GM21619 (cell line): Measurements from ENCODE around the gene AKT2.
"Not testable (repeated sequence)": the region's sequence is repeated elsewhere in the genome, so short reads cannot be mapped to it uniquely, and the experiment has no call there.

Experiments
- ATAC-seq: cut with Tn5 transposase; IDR thresholded peaks from one replicate; pipeline ENCODE4 v1.9.1; 2021; ENCODE audit not compliant: unreplicated experiment

The AKT2 gene

DNA sequence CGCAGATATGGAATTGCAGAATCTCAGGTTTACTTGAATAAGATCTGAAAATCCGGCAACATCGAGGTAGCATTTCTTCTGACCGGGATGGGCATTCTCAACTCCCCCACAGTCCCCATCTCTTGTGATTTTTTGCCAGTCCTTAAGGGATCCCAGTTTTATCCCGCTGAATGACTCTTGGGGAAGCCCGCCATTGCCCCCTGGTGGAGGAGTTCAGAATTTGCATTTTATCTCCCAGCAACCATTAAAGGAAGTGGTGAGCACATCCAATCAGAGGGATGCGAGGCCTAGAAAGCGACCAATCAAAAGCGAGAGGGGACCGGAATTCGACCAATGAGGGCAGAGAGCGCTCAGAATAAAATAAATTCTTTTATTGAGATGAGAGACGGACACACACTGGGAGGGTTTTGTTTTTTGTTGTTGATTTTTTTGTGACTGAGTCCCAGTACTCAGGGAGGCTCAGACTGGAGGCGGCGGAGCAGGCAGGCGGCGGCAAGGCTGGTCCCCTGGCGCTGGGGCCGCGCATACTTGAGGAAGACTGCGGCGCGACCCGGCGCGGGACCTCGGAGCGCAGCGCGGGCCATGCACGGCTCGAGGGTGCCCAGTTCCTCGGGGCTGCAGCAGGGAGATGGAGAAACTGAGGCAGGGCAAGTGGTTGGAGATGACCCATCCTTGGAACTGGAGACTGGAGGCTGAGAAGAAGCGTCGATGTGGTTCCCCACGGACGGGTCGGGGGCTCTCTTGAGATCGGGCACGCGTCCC is 63.1 kb downstream of the AKT2 start:
- peak; percentile 44 for ATAC-seq

DNA sequence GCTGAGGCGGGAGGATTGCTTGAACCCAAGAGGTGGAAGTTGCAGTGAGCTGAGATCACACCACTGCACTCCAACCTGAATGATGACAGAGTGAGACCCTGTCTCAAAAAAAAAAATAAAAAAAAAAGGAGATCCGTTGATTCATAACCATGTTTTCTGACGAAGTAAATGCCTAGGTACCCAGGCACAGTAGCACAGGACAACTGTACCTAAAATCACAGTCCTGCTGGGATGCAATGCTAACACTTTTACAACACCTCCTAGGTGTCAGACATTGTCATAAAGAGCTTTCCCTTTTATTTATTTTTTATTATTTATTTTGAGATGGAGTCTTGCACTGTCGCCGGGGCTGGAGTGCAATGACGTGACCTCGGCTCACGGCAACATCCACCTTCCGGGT is 64.5 kb downstream of the AKT2 start:
- ATAC-seq, result no peak

DNA sequence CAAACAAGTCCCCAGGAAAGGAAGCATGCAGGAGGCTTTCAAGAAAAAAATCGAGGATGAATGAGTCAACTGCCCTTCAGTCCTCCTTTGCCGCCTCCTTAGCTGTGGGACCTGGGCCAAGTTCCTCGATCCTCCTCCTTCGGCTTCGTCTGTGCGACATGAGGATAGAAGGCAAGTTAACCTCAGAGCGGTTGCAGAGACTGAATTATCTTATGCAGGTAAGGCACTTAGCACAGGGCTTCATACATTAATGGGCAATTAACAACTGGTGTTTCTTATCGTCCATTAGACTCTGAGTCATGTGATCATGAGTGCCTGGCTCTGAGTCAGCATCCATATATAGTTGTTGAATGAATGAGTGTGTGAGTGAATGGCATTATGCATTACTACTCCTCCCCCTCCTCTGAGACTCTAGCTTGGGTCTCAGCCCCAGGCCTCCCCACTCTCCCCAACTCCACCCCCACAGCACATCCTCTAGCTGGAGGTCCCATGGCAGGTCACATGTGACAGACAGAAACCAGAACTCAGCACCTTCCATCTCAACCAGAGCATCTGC is 65.3 kb downstream of the AKT2 start:
- no peak for ATAC-seq

DNA sequence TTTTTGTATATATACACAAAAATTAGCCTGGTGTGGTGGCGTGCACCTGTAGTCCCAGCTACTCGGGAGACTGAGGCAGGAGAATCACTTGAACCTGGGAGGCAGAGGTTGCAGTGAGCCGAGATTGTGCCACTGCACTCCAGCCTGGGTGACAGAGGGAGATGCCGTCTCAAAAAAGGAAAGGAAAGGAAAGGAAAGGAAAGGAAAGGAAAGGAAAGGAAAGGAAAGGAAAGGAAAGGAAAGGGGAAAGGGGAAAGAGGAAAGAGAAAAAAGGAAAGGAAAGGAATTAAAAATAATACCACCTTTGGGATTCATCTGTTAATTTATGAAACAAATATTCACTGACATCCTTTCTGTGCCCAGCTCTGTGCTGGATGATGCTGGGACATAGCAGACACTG is 66.1 kb downstream of the AKT2 start:
- not testable (repeated sequence) for ATAC-seq

DNA sequence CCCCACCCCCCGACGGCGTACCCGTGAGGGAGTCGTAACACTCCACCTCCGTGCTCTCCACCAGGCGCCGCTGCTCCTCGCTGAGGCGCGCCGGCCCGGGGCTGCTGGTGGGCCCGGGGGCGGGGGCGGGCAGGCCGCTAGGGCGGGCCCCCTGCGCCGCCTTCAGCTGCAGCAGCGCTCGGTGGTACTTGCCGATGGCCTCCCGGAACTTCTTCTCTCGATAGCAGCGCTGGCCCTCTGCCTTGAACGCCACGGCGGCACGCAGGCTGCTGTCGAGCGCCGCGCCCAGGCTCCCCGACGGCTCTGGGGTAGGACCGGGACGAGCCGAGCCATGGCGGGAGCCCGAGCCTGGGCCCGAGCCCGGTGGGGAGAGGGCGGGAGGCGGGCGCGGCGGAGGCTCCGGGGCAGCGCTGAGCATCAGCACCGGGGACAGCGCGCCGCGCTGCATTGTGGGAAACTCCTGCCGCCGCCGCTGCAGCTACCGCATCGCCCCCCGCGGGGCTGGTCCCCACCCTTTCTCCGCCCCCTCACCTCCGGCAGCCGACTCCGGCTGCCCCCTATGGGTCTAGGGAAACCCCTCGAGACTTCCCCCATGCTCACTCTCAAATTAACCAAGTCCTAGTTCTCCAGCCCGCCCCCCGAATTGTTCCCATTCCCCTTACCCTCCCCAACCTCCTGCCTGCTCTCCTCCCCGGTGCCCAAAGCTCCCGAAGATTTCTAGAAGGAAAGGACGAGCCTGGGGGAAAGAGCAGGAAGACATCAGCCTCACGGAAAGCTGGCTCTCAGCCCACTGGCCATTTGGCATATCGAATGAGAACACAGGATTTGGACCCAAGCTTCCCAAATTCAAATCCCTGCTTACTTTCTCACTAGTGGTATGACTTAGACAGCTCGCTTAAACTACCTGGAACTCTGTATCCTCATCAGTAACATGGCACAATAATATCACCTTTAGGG is 66.9 kb downstream of the AKT2 start, which contains the start of gene TTC9B:
Gene TTC9B, minus strand, starts transcription at position 451 of the 957 bp plus-strand sequence. Its CDS starts 3 bp downstream, at position 448.
- no peak for ATAC-seq

DNA sequence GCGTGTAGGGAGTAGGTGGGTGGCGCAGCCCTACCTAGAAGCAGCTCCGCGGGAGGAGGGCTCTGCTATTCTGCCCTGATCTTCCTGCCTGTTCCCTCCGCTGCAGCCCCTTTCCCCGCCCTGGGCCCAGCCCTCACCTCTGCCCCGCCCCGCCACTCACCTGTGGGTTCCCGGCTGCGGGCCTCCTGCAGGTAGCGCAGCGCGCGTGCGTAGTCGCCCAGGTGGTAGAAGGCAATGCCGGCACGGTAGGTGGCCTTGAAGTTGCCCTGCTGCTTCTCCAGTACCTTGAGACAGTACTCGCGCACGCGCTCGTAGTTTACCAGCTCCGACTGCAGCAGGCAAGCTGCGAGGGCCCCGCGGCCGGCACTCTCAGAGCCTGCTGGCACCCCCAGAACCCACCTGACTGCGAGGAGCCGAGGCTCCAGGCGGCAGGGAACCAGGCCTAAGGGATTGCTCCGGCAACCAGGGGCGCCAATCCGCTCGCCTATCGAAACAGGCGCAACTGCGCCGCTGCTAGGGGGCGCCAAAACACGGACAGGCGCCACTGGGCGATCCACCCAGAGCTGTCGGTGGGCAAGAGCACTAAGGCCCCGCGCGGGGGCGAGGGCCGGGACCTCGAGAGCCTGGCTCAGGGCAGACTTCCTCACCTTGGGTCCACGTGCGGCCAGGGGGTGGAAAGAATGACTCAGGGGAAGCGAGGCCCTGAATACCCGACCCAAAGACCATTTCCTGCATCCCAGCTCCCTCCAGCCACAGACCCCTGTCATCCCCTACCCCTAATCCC is 67.9 kb downstream of the AKT2 start:
- ATAC-seq, result no peak

DNA sequence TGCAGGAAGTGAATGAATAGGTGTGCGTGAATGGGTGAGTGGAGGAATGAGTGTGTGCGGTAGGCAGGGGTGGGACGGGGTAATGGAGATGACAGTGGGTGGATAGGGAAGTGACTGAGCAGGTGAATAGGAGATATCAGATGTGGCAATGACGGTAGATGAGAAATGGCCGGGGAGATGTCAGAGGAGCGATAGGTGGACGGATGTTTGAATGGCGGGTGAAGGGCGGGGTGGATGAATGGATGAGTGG is 68.4 kb downstream of the AKT2 start:
- ATAC-seq, result no peak

DNA sequence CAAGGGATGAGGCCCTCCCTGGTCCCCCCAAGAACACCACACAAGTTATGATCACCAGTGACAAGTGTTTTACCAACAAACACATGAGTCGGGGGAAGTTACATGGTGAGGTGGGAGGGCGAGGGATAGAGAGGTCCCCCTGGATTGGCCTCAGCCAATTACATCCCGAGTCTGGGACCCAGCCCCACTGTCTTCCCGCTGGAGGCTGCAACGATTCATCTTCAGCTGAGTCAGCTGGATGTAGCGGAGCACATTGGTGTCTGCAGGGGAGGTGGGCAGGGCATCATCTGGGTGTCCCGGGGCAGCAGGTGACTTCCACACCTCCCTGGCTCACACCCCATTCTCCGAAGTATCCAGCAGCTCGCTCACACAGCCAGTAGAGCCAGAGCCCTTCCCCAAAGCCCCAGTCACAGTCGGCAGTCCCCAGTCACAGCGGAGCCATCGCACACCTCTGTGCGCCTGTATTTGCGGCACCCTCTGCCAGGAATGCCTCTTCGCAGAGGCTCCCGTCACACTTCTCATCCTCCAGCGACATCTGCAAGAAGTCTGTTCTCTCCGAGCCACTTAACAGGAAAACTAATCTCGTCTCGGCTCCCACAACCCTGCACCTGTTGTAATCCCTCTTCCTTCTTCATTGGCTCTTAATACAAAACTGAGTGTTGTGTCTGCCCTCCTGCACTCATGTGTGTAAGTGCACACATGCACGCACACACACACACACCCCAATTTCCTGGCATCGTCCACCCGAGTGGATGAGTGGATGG is 69.0 kb downstream of the AKT2 start:
- no peak for ATAC-seq

DNA sequence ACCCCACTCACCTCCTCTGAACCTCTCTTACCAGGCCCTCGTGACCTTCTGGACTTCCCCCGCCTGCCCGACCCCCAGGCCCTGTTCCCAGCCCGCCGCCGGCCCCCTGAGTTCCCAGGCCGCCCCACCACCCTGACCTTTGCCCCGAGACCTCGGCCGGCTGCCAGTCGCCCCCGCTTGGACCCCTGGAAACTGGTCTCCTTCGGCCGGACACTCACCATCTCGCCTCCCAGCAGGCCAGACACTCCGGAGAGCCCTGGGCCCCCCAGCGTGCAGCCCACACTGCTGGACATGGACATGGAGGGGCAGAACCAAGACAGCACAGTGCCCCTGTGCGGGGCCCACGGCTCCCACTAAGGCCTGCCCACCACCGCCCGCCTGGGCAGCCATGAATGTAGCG is 70.2 kb downstream of the AKT2 start:
- ATAC-seq, result no peak

DNA sequence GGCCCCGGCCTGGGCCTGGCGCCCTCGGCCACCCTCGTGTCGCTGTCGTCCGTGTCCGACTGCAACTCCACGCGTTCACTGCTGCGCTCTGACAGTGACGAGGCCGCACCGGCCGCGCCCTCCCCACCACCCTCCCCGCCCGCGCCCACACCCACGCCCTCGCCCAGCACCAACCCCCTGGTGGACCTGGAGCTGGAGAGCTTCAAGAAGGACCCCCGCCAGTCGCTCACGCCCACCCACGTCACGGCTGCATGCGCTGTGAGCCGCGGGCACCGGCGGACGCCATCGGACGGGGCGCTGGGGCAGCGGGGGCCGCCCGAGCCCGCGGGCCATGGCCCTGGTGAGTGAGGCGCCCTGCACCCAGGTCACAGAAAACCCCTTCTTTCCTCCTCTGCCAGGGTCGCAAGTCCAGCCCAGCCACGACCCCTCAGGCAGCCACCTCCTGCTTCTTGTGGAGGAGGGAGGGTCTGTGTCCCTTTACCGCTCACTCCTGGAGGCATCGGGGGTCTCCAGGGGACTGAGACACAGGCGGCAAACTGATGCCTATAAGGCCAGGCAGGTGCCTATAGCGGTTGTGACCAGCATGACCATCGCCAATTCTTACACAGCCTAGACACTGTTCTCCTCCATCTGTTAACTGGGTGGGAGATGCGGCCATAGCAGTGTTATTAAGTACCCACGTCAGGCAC is 71.1 kb downstream of the AKT2 start:
- ATAC-seq, result no peak

DNA sequence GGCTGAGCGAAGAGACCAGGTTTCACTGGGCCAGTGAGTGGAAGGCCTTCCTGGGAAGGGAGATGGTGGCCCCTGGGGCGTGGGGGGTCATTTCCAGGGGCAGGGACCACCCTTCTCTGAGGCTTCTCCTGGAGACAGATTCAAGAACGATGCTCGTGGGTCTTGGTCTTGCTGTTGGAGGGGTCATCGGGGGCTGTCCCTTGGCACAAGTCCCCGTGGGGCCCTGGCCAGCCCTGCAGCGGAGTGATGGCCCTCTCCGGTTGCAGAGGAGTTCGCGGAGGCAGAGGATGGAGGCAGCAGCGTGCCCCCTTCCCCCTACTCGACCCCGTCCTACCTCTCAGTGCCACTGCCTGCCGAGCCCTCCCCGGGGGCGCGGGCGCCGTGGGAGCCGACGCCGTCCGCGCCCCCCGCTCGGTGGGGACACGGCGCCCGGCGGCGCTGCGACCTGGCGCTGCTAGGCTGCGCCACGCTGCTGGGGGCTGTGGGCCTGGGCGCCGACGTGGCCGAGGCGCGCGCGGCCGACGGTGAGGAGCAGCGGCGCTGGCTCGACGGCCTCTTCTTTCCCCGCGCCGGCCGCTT is 71.8 kb downstream of the AKT2 start:
- ATAC-seq, result no peak

DNA sequence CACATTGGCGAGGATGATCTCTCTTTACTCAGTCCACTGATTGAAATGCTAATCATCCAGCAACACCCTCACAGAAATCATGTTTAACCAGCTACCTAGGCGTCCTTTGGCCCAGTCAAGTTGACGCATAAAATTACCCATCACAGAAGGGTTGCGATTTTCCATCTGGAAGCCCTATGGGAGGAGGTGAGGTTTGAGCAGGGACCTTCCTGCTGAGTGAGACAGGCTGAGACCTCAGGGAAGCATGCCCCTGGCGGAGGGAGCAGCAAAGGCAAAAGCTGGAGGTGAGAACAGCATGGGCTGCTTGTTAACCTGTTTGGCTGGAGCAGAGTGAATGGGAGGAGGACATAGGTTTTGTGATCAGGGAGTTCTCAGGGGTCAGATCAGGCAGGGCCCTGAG is 74.3 kb downstream of the AKT2 start:
- no peak for ATAC-seq

DNA sequence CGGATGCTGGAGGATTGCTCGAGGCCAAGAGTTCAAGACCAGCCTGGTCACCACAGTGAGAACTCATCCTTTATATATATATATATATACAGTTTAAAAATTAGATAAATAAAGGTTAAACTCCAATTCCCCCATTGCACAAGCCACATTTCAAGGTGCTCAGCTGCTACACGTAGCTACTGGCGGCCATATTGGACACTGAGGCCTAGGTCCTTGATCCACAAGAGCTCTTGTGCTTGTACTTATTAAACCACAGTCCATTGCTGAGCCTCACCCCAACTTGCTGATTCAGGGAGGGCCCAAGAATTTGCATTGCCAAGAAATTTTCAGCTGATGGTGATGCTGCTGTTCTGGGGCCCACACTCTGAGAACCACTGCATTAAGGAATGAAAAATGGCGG is 76.5 kb downstream of the AKT2 start:
- no peak for ATAC-seq

DNA sequence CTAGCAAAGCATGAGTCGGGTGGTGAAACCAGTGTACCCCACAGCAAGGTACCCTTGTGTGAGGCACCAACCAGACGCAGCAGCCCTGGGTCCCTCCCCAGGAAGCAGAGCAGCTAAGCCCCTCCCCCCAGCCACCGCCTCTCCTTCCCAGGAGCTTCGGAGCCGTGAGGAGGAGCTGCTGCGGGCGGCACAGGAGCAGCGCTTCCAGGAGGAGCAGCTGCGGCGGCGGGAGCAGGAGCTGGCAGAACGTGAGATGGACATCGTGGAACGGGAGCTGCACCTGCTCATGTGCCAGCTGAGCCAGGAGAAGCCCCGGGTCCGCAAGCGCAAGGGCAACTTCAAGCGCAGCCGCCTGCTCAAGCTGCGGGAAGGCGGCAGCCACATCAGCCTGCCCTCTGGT is 79.4 kb downstream of the AKT2 start:
- no peak for ATAC-seq

DNA sequence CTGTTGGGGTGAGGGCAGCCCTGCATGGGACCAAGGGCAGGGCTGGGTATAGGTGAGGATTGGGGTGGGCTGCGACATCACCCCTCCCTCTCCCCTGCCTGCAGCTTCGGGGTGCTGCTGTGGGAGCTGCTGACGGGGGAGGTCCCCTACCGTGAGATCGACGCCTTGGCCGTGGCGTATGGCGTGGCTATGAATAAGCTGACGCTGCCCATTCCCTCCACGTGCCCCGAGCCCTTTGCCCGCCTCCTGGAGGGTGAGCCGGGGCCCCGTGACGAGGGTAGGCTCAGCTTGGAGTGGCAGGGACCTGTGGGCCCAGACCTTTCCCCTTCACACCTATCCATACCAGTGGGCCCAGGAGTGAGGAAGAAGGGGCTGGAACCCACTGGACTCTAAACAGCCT is 80.8 kb downstream of the AKT2 start:
- ATAC-seq, result no peak

DNA sequence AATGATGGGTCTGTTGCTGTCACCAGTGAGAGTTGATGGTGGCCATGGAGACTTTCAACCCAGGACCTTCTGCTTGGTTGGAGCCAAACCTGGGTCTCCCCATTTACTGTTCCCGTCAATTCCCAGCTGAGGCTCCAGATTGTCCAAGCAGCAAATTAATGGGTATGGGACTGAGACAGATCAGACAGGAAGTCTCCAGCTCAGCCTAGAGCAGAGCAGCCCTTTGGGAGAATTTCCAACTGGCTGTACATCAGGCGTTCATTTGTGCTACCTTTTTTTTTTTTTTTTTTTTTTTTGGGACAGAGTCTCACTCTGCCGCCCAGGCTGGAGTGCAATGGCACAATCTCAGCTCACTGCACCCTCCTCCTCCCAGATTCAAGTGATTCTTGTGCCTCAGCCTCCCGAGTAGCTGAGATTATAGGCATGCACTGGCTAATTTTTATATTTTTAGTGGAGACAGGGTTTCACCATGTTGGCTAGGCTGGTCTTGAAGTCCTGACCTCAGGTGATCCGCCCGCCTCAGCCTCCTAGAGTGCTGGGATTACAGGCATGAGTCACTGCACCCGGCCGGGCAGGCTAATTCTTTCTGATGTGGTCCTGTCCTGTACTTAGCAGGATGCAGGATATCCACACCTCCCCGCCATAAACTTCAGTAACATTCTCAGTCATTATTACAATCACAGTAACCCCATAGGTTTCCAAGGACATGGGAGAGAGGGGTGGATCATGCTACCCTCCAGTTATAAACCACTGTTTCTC is 84.6 kb downstream of the AKT2 start:
- no peak for ATAC-seq

DNA sequence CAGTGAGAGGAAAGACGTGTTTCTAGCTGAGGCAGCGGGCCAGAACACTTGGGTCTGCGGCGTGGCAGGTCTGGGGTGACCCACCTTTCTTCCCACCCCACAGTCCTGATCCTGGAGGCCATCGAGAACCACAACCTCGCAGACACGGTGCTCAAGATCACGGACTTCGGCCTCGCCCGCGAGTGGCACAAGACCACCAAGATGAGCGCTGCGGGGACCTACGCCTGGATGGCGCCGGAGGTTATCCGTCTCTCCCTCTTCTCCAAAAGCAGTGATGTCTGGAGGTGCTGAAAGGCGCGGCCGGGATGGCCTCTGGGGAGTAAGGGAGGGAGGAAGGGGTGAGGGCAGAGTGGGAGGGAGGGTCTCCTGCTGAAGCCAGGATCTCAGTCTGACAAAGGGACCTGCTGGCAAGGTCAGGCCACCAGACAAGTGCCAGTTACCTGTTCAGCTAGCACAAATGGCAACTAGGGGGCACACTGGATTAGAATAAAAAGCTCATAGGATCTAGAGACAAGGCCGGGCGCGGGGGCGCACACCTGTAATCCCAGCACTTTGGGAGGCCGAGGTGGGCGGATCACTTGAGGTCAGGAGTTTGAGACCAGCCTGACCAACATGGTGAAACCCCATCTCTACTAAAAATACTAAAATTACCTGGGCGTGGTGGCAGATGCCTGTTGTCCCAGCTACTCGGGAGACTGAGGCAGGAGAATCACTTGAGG is 86.7 kb downstream of the AKT2 start:
- ATAC-seq, result no peak

DNA sequence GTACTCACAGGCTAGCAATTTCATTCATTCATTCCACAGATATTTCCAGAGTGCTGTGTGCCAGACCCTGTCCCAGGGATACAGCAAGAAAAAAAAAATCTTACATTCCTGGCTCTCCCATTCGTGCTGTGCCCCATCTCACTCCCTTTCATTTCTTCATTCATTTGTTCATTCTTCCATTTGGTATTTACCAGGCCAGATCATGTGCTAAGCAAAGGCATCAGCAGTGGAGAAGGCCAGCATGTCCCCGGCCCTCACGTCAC is 91.6 kb downstream of the AKT2 start:
- no peak for ATAC-seq
